ENCODE data around the gene DCLK3. TPM values are rescaled to one million over a fixed set of nuclear protein-coding genes. Genes with fewer than 3 reads are reported as not detected.

Gene DCLK3, protein sequence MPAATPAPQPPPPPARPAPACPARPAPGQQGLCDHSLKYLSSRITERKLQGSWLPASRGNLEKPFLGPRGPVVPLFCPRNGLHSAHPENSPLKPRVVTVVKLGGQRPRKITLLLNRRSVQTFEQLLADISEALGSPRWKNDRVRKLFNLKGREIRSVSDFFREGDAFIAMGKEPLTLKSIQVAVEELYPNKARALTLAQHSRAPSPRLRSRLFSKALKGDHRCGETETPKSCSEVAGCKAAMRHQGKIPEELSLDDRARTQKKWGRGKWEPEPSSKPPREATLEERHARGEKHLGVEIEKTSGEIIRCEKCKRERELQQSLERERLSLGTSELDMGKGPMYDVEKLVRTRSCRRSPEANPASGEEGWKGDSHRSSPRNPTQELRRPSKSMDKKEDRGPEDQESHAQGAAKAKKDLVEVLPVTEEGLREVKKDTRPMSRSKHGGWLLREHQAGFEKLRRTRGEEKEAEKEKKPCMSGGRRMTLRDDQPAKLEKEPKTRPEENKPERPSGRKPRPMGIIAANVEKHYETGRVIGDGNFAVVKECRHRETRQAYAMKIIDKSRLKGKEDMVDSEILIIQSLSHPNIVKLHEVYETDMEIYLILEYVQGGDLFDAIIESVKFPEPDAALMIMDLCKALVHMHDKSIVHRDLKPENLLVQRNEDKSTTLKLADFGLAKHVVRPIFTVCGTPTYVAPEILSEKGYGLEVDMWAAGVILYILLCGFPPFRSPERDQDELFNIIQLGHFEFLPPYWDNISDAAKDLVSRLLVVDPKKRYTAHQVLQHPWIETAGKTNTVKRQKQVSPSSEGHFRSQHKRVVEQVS
- total RNA-seq (2022; extraction: Qiagen RNA extraction; ENCODE audit: low read depth): not detected in 5 replicates

DNA sequence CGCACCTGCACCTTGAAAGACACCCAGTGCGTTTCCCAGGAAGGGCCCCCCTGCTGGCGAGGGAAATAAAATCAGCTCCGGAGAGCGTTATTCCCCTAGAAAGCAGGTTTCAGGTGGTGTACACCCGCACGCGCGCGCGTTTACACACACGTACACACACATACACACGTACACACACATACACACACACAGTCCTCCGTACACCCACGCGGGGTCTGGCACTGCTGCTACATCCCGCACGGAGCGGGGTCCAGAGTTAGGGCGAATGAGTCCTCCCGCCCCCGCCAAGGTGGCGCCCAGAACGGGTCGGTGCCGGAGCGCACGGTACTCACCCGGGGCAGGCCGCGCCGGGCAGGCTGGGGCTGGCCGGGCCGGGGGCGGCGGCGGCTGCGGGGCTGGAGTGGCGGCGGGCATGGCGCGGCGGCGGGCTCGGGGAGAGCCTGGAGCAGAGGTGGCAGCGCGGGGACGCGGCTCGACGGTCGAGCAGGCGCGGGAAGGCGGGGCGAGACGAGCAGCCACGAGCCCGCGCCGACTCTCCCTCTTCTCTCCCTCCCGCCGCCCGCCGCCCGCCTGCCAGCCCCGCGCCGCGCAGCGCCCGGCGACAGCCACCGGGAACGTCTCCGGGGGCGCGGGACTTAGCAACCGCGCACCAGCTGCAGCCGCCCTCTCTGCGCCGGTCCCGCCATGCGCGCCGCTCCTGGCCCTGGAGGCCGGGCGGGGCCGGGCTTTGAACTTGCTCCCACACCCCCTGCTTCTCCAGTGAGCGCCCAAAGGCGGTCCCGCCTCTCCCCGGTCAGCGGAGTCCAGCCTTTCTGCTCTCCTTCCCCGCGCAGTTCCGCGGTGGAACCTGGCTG lies at the start of gene DCLK3:
DCLK3 (minus strand) TSS at position 704 of the 854 bp plus-strand sequence; CDS start at position 414, 290 bp downstream.

Other genes starting within 250 kb of the DCLK3 start
- gene TRANK1, start 180.5 kb upstream of the DCLK3 start, total RNA-seq (2022; extraction: Qiagen RNA extraction; ENCODE audit: low read depth): 1.5 to 3.1 TPM (median 1.7 TPM) in 5 replicates
- 4.9 to 7.4 TPM (median 5.9 TPM) in 5 replicates for gene EPM2AIP1, start 228.6 kb upstream of the DCLK3 start, total RNA-seq (2022; extraction: Qiagen RNA extraction; ENCODE audit: low read depth)
- 32.5 to 39.1 TPM (median 32.9 TPM) in 5 replicates for gene MLH1, start 229.0 kb upstream of the DCLK3 start, total RNA-seq (2022; extraction: Qiagen RNA extraction; ENCODE audit: low read depth)